GM23248 (cell line): ENCODE results near the gene MYCN. TPM values are rescaled to one million over a fixed set of nuclear protein-coding genes. Genes with fewer than 3 reads are reported as not detected.

Experiments used
- DNase-seq: peaks from one replicate; pipeline ENCODE4 v3.0.0-alpha.2; 2015
- H2AFZ ChIP-seq: fragments of 200-600 bp; sonication (generic); 2 replicates; pipeline ENCODE4 v1.6.1; 2016; ENCODE audit warnings: antibody characterized with exemption
- H3F3A ChIP-seq: fragments of 200-600 bp; sonication (generic); 2 replicates; pipeline ENCODE4 v1.6.1; 2016; ENCODE audit warnings: mild to moderate bottlenecking, antibody characterized with exemption, mixed run types; ENCODE audit not compliant: insufficient read depth
- H3K27ac ChIP-seq: fragments of 200-600 bp; sonication (generic); 2 replicates; pipeline ENCODE4 v1.5.1; 2016; ENCODE audit warnings: mild to moderate bottlenecking
- H3K27me3 ChIP-seq: fragments of 200-600 bp; sonication (generic); replicated peaks from 2 replicates; pipeline ENCODE4 v1.6.1; 2016; ENCODE audit warnings: mild to moderate bottlenecking; ENCODE audit not compliant: insufficient read depth
- H3K36me3 ChIP-seq: fragments of 200-600 bp; sonication (generic); 2 replicates; pipeline ENCODE4 v1.6.1; 2016; ENCODE audit warnings: low read depth, mild to moderate bottlenecking
- H3K4me1 ChIP-seq: fragments of 200-600 bp; sonication (generic); 2 replicates; pipeline ENCODE4 v1.6.1; 2016; ENCODE audit warnings: mild to moderate bottlenecking; ENCODE audit not compliant: insufficient read depth
- H3K4me2 ChIP-seq: fragments of 200-600 bp; sonication (generic); one replicate; pipeline ENCODE4 v1.6.1; 2016; ENCODE audit warnings: mild to moderate bottlenecking; ENCODE audit not compliant: unreplicated experiment
- H3K4me3 ChIP-seq: fragments of 200-600 bp; sonication (generic); 2 replicates; pipeline ENCODE4 v1.5.1; 2016; ENCODE audit warnings: mild to moderate bottlenecking
- H3K79me2 ChIP-seq: fragments of 200-600 bp; sonication (generic); 2 replicates; pipeline ENCODE4 v1.6.1; 2016; ENCODE audit warnings: mild to moderate bottlenecking; ENCODE audit not compliant: insufficient read depth
- H3K9ac ChIP-seq: fragments of 200-600 bp; sonication (generic); 2 replicates; pipeline ENCODE4 v1.6.1; 2016; ENCODE audit warnings: mild to moderate bottlenecking
- H3K9me2 ChIP-seq: fragments of 200-600 bp; sonication (generic); 2 replicates; pipeline ENCODE4 v1.6.1; 2016; ENCODE audit warnings: mixed run types, mild to moderate bottlenecking, moderate library complexity; ENCODE audit not compliant: insufficient read depth
- H3K9me3 ChIP-seq: fragments of 200-600 bp; sonication (generic); one replicate; pipeline ENCODE4 v1.6.1; 2017; ENCODE audit warnings: low read depth
- H4K20me1 ChIP-seq: fragments of 200-600 bp; sonication (generic); 2 replicates; pipeline ENCODE4 v1.6.0; 2016; ENCODE audit not compliant: insufficient read depth
- EZH2 ChIP-seq: fragments of 200-600 bp; sonication (generic); IDR thresholded peaks from 2 replicates; pipeline ENCODE4 v1.6.1; 2018; ENCODE audit warnings: antibody characterized with exemption, mild to moderate bottlenecking; ENCODE audit not compliant: insufficient read depth, poor library complexity, severe bottlenecking
- EZH2phosphoT487 ChIP-seq: fragments of 200-600 bp; sonication (generic); IDR thresholded peaks from 2 replicates; pipeline ENCODE4 v1.6.1; 2018; ENCODE audit warnings: antibody characterized with exemption, moderate library complexity, mild to moderate bottlenecking, low read depth; ENCODE audit not compliant: insufficient read depth
- WGBS, 2 experiments: methylation state at CpG; one replicate each; pipeline ENCODE4 v1.1.6; 2015 to 2017; ENCODE audit warnings: low lambda C conversion rate in 2 of 2, low coverage in 1 of 2; ENCODE audit errors: missing lambda C conversion rate in 2 of 2; 5-methylcytosine and 5-hydroxymethylcytosine counted together
- in situ Hi-C: fragments of 300-500 bp; cut with MboI; formaldehyde crosslinking; loops from 2 replicates; pipeline ENCODE4 v1.15.0; 2020
- polyA plus RNA-seq: library from polyadenylated mRNA; unstranded; fragments of >200 nt; fragmentation: Nextera tagmentation; extraction: Ambion mirVana; gene quantifications from 2 replicates; pipeline ENCODE4 v1.2.1, GENCODE V29; 2016
- total RNA-seq: library from RNA; depleted of rRNA; stranded (reverse); fragments of >200 nt; shearing (Covaris generic); gene quantifications from 2 replicates; pipeline ENCODE4 v1.2.3, GENCODE V29; 2014

MYCN gene
- total and polyA plus RNA-seq, 2 experiments from 2014 or later, result not detected

DNA sequence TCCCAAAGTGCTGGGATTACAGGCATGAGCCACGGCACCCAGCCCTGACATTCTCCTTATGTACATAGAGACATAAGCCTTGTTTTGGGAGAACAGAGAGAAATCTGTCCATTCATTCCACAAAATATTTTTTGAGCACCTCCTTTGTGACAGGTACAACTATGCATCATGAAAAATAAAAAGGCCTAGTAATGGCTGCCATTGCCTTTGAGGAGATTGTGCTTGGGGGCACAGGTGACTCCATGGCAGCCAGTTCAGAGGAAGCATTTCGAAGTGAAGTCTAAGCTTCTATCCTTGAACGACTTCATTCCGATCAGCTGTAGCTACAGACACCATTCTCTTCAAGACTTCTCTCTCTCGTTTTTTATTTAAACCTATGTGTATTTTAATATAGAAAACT, 10.5 kb upstream of the MYCN start:
- Histone ChIP-seq H3K4me1 (no peaks in the 10 kb centered on the region), H3K4me3 (no peak overlapping the region), H3K9ac (no peak overlapping the region), H2AFZ (no peak overlapping the region), H3K9me2 (no peaks in the 10 kb centered on the region), H3K9me3 (no peaks in the 10 kb centered on the region), H3K27ac (no peak overlapping the region), H3K27me3 (no peaks in the 10 kb centered on the region), H3K36me3 (no peaks in the 10 kb centered on the region), H3K4me2 (no peak overlapping the region), H4K20me1 (no peaks in the 10 kb centered on the region), H3K79me2 (no peaks in the 10 kb centered on the region), H3F3A (no peaks in the 10 kb centered on the region)
- no peak for TF ChIP-seq EZH2
- no peak for TF ChIP-seq EZH2phosphoT487
- DNase-seq, result no peak
- in situ Hi-C loops, result loop anchor here (10.0 kb wide), 1 partner anchor 295 kb away; no protein-coding TSS in a partner anchor
- WGBS, 2 experiments, result 37 to 42% methylated on average over 5 of the region's 5 CpGs

DNA sequence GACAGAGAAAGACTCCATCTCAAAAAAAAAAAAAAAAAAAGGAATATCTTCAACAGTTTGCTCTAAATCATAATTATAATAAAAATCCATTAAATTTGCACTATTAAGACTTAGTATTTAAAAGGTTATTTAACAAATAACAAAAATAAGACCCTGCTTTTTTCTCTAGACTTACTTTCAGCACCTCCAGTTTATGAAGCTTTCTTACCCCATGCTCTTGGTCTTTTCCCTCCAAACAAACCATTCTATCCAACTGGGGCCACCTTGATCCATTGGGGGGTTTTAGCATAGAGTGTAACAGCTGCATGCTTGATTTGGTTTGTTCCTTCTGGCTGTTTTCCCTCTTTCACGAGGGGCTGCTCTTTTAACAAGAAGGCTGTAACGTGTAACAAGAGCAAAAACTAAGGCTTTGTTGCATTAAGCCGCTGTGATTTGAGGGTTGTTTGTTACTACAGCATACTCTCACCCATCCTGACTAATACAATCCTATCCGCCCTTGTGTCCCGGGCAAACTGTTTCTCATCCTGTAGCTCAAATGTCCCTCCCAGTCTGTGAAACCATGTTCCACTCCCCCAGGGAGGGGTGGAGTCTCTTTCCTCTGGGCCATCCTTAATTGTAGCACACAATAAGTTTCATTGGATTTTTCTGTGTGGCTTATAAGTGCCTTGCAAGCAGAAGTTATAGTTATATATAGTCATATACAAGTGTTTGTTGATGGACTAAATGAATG, 9.6 kb upstream of the MYCN start:
- Histone ChIP-seq H3K27ac (no peak overlapping the region), H3K36me3 (no peaks in the 10 kb centered on the region), H3K4me2 (no peak overlapping the region), H3F3A (no peaks in the 10 kb centered on the region), H3K79me2 (no peaks in the 10 kb centered on the region), H3K9me3 (no peaks in the 10 kb centered on the region), H3K9ac (no peak overlapping the region), H3K9me2 (no peaks in the 10 kb centered on the region), H3K4me3 (no peak overlapping the region), H4K20me1 (no peaks in the 10 kb centered on the region), H3K4me1 (no peaks in the 10 kb centered on the region), H3K27me3 (no peaks in the 10 kb centered on the region), H2AFZ (no peak overlapping the region)
- in situ Hi-C loops, result loop anchor here (10.0 kb wide), 1 partner anchor 296 kb away; no protein-coding TSS in a partner anchor
- no peak for DNase-seq
- TF ChIP-seq EZH2 (no peak), EZH2phosphoT487 (no peak)
- WGBS, 2 experiments, result 41 to 49% methylated on average over 5 of the region's 5 CpGs

DNA sequence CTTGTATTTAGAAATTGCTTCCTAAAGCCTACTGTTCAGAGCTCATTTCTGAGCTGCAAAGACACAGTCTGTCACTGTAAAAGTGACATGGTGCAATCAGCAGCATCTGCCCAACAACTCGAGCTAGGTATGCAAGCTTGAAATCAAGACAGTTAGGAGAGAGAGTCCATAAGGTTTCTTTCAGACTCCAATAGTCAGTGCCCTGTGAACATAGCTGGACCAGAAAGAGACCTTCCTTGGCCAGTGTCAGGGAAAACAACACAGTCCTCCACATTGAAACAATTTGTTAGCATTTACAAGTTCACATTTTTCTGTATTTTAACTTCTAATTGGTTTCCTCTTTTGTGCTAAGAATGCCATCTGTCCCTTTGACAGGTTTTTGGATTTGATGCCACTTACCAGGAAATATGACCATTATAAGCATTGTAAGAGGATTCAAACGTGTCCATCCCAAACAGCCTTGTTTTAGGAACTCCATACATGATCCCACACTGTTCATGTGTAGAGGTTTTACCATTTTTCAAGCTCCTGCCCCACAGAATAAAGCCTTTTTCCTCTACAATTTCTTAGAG, 8.9 kb upstream of the MYCN start:
- TF ChIP-seq EZH2, result no peak
- TF ChIP-seq EZH2phosphoT487, result no peak
- Histone ChIP-seq H3K79me2 (no peaks in the 10 kb centered on the region), H3K9me2 (no peaks in the 10 kb centered on the region), H3K27ac (no peak overlapping the region), H3K9ac (no peak overlapping the region), H2AFZ (no peak overlapping the region), H4K20me1 (no peaks in the 10 kb centered on the region), H3K36me3 (no peaks in the 10 kb centered on the region), H3F3A (no peaks in the 10 kb centered on the region), H3K27me3 (no peaks in the 10 kb centered on the region), H3K4me3 (no peak overlapping the region), H3K9me3 (no peaks in the 10 kb centered on the region), H3K4me1 (no peaks in the 10 kb centered on the region), H3K4me2 (no peak overlapping the region)
- in situ Hi-C loops, result loop anchor here (10.0 kb wide), 1 partner anchor 297 kb away; no protein-coding TSS in a partner anchor
- DNase-seq, result no peak
- WGBS, 2 experiments, result 0% methylated on average over 2 of the region's 2 CpGs

DNA sequence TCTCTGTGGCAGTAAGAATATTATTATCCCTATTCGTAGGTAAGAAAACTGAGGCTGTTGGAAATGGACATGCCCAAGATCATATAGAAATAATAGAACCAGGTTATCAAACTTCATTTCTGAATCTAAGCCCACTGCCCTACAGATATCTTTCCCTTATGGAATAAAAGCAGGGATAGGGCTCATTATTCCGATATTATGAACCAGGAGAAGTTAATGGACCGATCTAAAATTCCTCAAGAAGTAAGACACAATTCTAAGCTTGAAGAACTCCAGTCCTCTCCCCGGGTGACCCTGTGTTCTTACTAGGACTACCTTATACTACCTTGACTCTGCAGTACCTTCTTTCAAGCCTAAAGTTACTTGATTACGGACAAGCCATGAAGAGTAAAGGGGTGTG, 8.4 kb upstream of the MYCN start:
- H3F3A ChIP-seq, result no peaks in the 10 kb centered on the region
- H3K27me3 ChIP-seq, result no peaks in the 10 kb centered on the region
- no peak overlapping the region for H3K27ac ChIP-seq
- no peaks in the 10 kb centered on the region for H3K79me2 ChIP-seq
- TF ChIP-seq EZH2phosphoT487 (no peak), EZH2 (no peak)
- H3K36me3 ChIP-seq, result no peaks in the 10 kb centered on the region
- H3K4me2 ChIP-seq, result no peak overlapping the region
- no peak overlapping the region for H3K9ac ChIP-seq
- no peak overlapping the region for H3K4me3 ChIP-seq
- no peaks in the 10 kb centered on the region for H3K9me3 ChIP-seq
- 25 to 34% methylated on average over 5 of the region's 5 CpGs for WGBS, 2 experiments
- no peaks in the 10 kb centered on the region for H3K9me2 ChIP-seq
- H4K20me1 ChIP-seq, result no peaks in the 10 kb centered on the region
- in situ Hi-C loops, result loop anchor here (10.0 kb wide), 1 partner anchor 297 kb away; no protein-coding TSS in a partner anchor
- no peaks in the 10 kb centered on the region for H3K4me1 ChIP-seq
- DNase-seq, result no peak
- no peak overlapping the region for H2AFZ ChIP-seq
